SJCRH30 (cell line): ENCODE results near the gene KCNN1. TPM values are rescaled to one million over a fixed set of nuclear protein-coding genes. Genes with fewer than 3 reads are reported as not detected.
"Not testable (repeated sequence)": the region's sequence is repeated elsewhere in the genome, so short reads cannot be mapped to it uniquely, and the experiment has no call there.

ENCODE experiments used
- DNase-seq, 2 experiments: peaks; one replicate each; pipeline ENCODE4 v3.0.0-alpha.2; 2015 to 2020
- H3K27ac ChIP-seq: fragments of 250-450 bp; sonication (Bioruptor Pico); 2 replicates; pipeline ENCODE4 v1.5.1; 2020; ENCODE audit warnings: mild to moderate bottlenecking, moderate library complexity
- H3K27me3 ChIP-seq: fragments of 250-450 bp; sonication (Bioruptor Pico); 2 replicates; pipeline ENCODE4 v1.5.1; 2020; ENCODE audit warnings: mild to moderate bottlenecking, moderate library complexity
- H3K36me3 ChIP-seq: fragments of 250-450 bp; sonication (Bioruptor Pico); 2 replicates; pipeline ENCODE4 v1.5.1; 2020; ENCODE audit warnings: mild to moderate bottlenecking, moderate library complexity
- H3K4me1 ChIP-seq: fragments of 250-450 bp; sonication (Bioruptor Pico); 2 replicates; pipeline ENCODE4 v1.5.1; 2020; ENCODE audit warnings: mild to moderate bottlenecking, moderate library complexity
- H3K4me3 ChIP-seq: fragments of 250-450 bp; sonication (Bioruptor Pico); 2 replicates; pipeline ENCODE4 v1.5.1; 2020; ENCODE audit warnings: mild to moderate bottlenecking, moderate library complexity
- H3K9me3 ChIP-seq: fragments of 250-450 bp; sonication (Bioruptor Pico); replicated peaks from 2 replicates; pipeline ENCODE4 v1.5.1; 2020; ENCODE audit warnings: mild to moderate bottlenecking, moderate library complexity
- total RNA-seq: library from RNA; depleted of rRNA; stranded (reverse); fragments of >200 nt; shearing (Covaris generic); gene quantifications from 2 replicates; pipeline ENCODE4 v1.2.3, GENCODE V29; 2014; rRNA removed

The KCNN1 gene
- not detected in 2 replicates for total RNA-seq

- Histone ChIP-seq H3K27ac (no peak within 1 kb of the TSS), H3K9me3 (no peaks in the 10 kb centered on the region), H3K27me3 (peaks cover 44% of the 10 kb centered on the region), H3K4me3 (no peak within 1 kb of the TSS), H3K36me3 (no peaks in the 10 kb centered on the region), H3K4me1 (no peaks in the 10 kb centered on the region)
- no peak for DNase-seq
Observed at GRCh38 chr19:17966550-17967256, at the start of gene KCNN1. TSS of gene KCNN1 (plus strand) at chr19:17967107. CDS start at chr19:17973889, 6,782 bp downstream.

- H3K27me3 ChIP-seq, H3K27ac ChIP-seq, H3K36me3 ChIP-seq, H3K9me3 ChIP-seq, H3K4me3 ChIP-seq, DNase-seq, H3K4me1 ChIP-seq: not testable (repeated sequence)
Observed at GRCh38 chr19:17918151-17918550, 48.8 kb upstream of the KCNN1 start.

DNA sequence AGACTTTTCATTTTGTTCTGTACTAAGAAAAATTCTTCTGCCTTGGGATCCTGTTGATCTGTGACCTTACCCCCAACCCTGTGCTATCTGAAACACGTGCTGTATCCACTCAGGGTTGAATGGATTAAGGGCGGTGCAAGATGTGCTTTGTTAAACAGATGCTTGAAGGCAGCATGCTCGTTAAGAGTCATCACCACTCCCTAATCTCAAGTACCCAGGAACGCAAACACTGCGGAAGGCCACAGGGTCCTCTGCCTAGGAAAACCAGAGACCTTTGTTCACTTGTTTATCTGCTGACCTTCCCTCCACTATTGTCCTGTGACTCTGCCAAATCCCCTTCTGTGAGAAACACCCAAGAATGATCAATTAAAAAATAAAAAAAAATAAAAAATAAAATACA, 47.8 kb upstream of the KCNN1 start:
- not testable (repeated sequence) for H3K27me3 ChIP-seq, DNase-seq

GRCh38 chr19:17920527-17920926, 46.4 kb upstream of the KCNN1 start:
- H3K9me3 ChIP-seq, result no peaks in the 10 kb centered on the region
- no peaks in the 10 kb centered on the region for H3K4me1 ChIP-seq
- no peaks in the 10 kb centered on the region for H3K36me3 ChIP-seq
- no peak overlapping the region for H3K27ac ChIP-seq
- DNase-seq, result no peak
- H3K27me3 ChIP-seq, result no peaks in the 10 kb centered on the region
- no peak overlapping the region for H3K4me3 ChIP-seq

More for the DNA sequence above, 47.8 kb upstream of the KCNN1 start:
- H3K36me3 ChIP-seq, H3K27ac ChIP-seq, H3K4me1 ChIP-seq, H3K9me3 ChIP-seq, H3K4me3 ChIP-seq: not testable (repeated sequence)

DNA sequence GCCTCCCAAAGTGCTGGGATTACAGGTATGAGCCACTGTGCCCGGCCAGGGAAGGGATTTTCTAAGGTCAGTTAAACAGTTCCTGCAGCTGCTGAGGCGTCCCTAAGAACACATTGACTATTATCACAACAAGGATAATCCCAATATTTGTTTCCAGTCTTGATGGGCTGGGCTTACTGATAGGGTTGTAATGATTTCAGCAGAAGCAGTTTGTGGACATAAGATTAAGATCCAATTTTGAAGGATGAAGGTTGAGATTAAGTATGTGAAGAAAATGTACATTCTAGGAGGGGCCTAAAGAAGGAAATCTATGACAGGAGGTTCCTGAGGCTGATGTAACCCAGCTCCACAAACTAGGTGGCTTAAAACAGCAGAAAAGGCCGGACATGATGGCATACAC, 44.8 kb upstream of the KCNN1 start:
- Histone ChIP-seq H3K9me3 (no peaks in the 10 kb centered on the region), H3K36me3 (no peaks in the 10 kb centered on the region), H3K27me3 (0 out of 2 replicates have a peak, but pooled peaks cover under 1% of the 10 kb centered on the region), H3K27ac (no peak overlapping the region), H3K4me3 (no peak overlapping the region), H3K4me1 (no peaks in the 10 kb centered on the region)
- DNase-seq, result no peak

- Histone ChIP-seq H3K4me3 (no peak overlapping the region), H3K27ac (no peak overlapping the region), H3K4me1 (no peaks in the 10 kb centered on the region), H3K9me3 (no peaks in the 10 kb centered on the region), H3K27me3 (0 out of 2 replicates have a peak, but pooled peaks cover 6% of the 10 kb centered on the region), H3K36me3 (no peaks in the 10 kb centered on the region)
- DNase-seq, result no peak
Observed at GRCh38 chr19:17926044-17926443, 40.9 kb upstream of the KCNN1 start.

DNA sequence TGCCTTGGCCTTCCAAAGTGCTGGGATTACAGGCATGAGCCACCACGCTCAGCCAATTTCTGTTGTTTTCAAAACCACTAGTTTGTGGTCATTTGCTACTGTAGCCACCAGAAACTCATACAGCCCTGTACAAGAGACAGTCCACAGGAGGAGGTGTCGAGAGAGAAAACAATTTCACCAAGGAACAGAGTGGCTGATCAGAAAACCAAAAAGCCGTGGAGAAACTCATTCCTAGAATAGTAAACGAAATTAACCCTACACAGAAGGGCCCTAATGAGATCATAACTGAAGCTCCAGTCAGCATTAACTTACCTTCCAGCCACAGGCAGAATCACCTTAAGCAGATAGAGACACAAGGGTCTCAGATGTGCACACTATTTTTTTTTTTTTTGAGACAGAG, 37.9 kb upstream of the KCNN1 start:
- no peak overlapping the region for H3K4me3 ChIP-seq
- no peak overlapping the region for H3K27ac ChIP-seq
- H3K9me3 ChIP-seq, result no peaks in the 10 kb centered on the region
- no peak for DNase-seq
- H3K4me1 ChIP-seq, result no peaks in the 10 kb centered on the region
- H3K36me3 ChIP-seq, result no peaks in the 10 kb centered on the region
- 0 out of 2 replicates have a peak, but pooled peaks cover 6% of the 10 kb centered on the region for H3K27me3 ChIP-seq

DNA sequence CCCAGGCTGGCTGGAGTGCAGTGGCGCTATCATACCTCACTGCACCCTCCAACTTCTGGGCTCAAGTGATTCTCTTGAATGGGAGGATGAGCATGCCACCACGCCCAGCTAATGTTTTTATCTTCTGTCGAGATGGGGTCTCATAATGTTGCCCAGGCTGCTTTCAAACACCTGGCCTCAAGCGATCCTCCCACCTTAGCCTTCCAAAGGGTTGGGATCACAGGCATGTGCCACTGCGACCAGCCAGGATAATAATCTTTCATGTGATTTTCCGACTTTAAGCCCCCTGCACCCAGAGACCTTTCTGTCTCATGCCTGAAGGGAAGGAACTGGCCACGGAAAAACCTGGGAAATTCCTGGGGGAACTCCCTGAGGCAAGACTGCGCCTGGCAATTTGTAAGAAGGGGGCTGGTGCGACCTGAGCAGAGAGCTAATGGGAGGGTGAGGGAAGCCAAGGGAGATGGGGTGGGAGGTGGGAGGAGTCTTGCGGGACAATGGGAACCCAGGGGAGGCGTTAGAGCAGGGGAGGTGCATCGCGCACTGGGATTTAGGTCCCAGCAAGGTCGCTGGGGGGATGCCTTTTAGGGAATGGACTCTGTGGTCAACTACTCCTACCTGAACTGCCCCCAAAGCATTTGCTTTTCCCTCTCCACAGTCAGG, 35.2 kb upstream of the KCNN1 start:
- Histone ChIP-seq H3K9me3 (no peaks in the 10 kb centered on the region), H3K4me1 (no peaks in the 10 kb centered on the region), H3K27ac (no peak overlapping the region), H3K27me3 (0 out of 2 replicates have a peak, but pooled peaks cover 6% of the 10 kb centered on the region), H3K4me3 (peak overlapping the region; percentile 75; the same call in 1 of the 2 replicates), H3K36me3 (no peaks in the 10 kb centered on the region)
- peak; percentile 37 to 48 for DNase-seq

DNA sequence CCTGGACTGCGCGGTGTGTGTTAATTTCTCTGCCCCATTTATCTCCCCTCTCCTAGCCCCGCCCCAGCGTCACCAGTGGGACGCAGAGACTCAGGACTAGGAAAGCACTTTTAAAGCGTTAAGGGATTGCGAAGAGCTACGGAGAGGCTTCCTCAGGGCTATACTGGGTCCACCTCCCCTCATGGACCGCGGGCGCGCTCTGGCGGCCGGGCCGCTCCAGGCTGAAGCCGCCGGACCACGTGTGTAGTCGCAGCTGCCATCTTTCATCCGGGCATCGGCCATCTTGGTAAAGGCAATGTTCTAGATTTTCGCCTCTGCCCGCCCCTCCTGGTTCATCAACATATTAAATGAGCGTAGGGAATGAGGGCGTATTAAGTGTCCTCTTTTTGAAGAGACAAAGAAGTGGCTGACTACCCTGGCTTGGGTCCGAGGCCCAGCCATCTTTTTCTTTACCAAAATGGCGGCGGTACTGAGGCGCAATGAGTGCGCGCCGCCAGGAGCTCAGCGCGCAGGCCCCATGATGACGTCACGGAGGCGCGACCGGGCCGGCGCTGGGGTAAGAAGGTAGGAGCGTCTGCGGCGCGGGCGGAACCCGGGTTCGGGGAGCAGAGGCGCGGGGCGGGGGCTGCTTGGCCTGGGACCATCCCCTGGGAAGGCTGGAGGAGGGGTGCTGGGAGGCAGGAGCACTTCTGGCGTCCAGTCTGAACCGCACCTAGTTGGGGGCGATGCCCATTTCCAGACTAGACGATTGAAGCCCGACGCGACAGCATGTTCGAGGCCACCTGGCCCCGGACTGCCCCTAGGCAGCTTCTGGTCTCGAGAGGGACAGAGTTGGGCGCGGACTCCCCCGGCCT, 34.2 kb upstream of the KCNN1 start, which contains the start of gene CCDC124:
Gene CCDC124 (plus strand): TSS at position 531 of the 854 bp plus-strand sequence. CDS start 3,406 bp downstream, outside the sequence.
- H3K36me3 ChIP-seq, result no peaks in the 10 kb centered on the region
- no peaks in the 10 kb centered on the region for H3K27me3 ChIP-seq
- no peaks in the 10 kb centered on the region for H3K9me3 ChIP-seq
- peak; percentile 93 to 97 for DNase-seq
- peak within 1 kb of the TSS; percentile 95 for H3K27ac ChIP-seq
- H3K4me1 ChIP-seq, result no peaks in the 10 kb centered on the region
- H3K4me3 ChIP-seq, result peak within 1 kb of the TSS; percentile 75

- no peaks in the 10 kb centered on the region for H3K4me1 ChIP-seq
- DNase-seq, result no peak
Observed at GRCh38 chr19:17933414-17934129, 33.3 kb upstream of the KCNN1 start.

GRCh38 chr19:17936379-17936778, 30.5 kb upstream of the KCNN1 start:
- no peaks in the 10 kb centered on the region for H3K27me3 ChIP-seq
- no peak for DNase-seq
- H3K9me3 ChIP-seq, result no peaks in the 10 kb centered on the region
- H3K4me1 ChIP-seq, result no peaks in the 10 kb centered on the region
- H3K36me3 ChIP-seq, result peaks cover 9% of the 10 kb centered on the region
- H3K4me3 ChIP-seq, result no peak overlapping the region
- no peak overlapping the region for H3K27ac ChIP-seq

More at GRCh38 chr19:17933414-17934129, 33.3 kb upstream of the KCNN1 start:
- H3K9me3 ChIP-seq, result no peaks in the 10 kb centered on the region
- no peaks in the 10 kb centered on the region for H3K27me3 ChIP-seq
- H3K4me3 ChIP-seq, result peak overlapping the region; percentile 75
- peak overlapping the region; percentile 95 for H3K27ac ChIP-seq
- H3K36me3 ChIP-seq, result no peaks in the 10 kb centered on the region

- Histone ChIP-seq H3K27me3 (no peaks in the 10 kb centered on the region), H3K36me3 (peaks cover 9% of the 10 kb centered on the region), H3K9me3 (no peaks in the 10 kb centered on the region), H3K4me3 (no peak overlapping the region), H3K4me1 (no peaks in the 10 kb centered on the region), H3K27ac (no peak overlapping the region)
- no peak for DNase-seq
Observed at GRCh38 chr19:17937371-17937900, 29.5 kb upstream of the KCNN1 start.

GRCh38 chr19:17938092-17938845, 28.6 kb upstream of the KCNN1 start:
- H3K4me1 ChIP-seq, result no peaks in the 10 kb centered on the region
- peaks cover 9% of the 10 kb centered on the region for H3K36me3 ChIP-seq
- DNase-seq, result peak; percentile 74 to 86
- H3K27me3 ChIP-seq, result no peaks in the 10 kb centered on the region
- H3K4me3 ChIP-seq, result no peak overlapping the region
- no peaks in the 10 kb centered on the region for H3K9me3 ChIP-seq
- H3K27ac ChIP-seq, result no peak overlapping the region
